Measurements from ENCODE around the gene PPP1CA.

DNA sequence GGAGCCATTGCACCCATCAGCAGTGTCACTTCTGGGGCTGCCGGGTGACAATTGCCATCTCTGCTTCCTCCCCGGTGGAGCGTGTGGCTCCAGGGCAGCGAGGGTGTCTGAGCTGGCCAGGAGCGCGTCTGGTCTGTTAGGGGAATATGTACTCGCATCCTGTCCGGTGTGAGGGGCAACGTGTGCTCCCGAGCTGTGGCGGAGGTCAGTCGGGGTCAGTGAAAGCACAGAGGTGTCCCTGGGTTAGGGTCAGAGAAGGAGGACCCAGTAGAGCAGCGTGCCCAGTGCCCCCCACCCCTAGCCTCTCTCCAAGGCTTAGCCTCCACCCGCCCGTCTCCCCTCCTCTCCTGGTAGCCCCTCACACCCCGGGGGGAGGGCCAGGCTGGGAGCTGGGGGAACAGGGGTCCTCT, 29.7 kb downstream of the PPP1CA start:
- no peak for TF ChIP-seq POLR2AphosphoS5 (IDR thresholded peaks at IDR 0.05)
- no peak for TF ChIP-seq CTCF (IDR thresholded peaks at IDR 0.05)
- TF ChIP-seq EP300 (IDR thresholded peaks at IDR 0.05), result no peak
- TF ChIP-seq POLR2A (IDR thresholded peaks at IDR 0.05), result no peak

Measured in sigmoid colon (tissue), 4 donors.